Loucy (cell line): ENCODE measurements around the gene TAP2.

Experiments
- CTCF ChIP-seq: fragments of 200-600 bp; sonication (generic); conservative IDR thresholded peaks from 2 replicates; pipeline ENCODE4 v1.5.1; 2014; ENCODE audit warnings: mild to moderate bottlenecking, antibody characterized with exemption, low read length
- EZH2phosphoT487 ChIP-seq: fragments of 200-600 bp; IDR thresholded peaks from 2 replicates; pipeline ENCODE4 v1.6.1; 2018; ENCODE audit warnings: antibody characterized with exemption, mild to moderate bottlenecking, moderate library complexity, borderline replicate concordance

DNA sequence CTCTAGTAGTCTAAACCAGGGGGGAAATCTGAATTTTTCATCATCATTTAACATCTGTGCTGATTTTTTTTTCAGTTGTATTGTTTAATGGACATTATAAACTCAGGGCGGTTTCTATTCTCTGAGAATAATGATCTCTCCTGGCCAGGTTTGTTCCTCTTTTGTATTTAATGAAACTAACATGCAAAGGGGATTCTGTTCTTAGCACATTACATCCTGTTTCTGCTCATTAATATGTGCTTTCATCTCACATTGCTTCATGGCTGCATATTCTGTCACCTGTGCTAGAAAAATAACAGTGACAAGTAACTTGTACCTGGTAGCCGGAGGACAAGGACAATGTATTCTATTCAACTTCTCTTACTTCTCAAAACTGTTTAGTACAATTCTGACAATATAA lies 22.5 kb downstream of the TAP2 start:
- TF ChIP-seq CTCF = no peak
- no peak for TF ChIP-seq EZH2phosphoT487
